VCaP (cell line): ENCODE measurements around the gene ZNF776.

Experiments
- H3K27ac ChIP-seq: fragments of 450-650 bp; 2 replicates; pipeline ENCODE4 v1.5.1; 2017
- TF ChIP-seq, protein P1 (sequence below): fragments of 450-650 bp; conservative IDR thresholded peaks from 2 replicates; pipeline ENCODE4 v1.5.1; 2017; ENCODE audit warnings: mild to moderate bottlenecking, moderate library complexity

The ZNF776 gene

DNA sequence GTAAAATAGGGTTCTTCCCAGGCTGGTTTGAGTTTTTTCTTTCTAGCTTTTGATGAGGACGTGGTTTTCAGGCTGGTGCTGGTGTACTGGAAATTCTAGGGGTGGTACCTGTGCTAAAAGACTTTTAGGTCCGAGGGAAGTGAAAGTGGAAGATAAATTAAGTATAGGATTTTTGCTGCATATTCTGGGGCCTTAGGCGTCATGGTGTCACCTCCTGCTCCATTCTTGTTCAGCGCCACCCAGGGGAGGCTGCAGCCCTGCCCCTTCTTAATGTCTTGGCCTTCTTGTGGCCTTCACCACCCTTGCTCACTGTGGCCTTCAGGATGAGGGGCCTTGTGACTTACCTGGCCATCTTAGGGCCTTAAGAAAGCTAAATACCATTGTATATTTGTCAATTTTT, 55.7 kb downstream of the ZNF776 start:
- H3K27ac ChIP-seq, result no peak overlapping the region
- TF ChIP-seq, protein P1, sequence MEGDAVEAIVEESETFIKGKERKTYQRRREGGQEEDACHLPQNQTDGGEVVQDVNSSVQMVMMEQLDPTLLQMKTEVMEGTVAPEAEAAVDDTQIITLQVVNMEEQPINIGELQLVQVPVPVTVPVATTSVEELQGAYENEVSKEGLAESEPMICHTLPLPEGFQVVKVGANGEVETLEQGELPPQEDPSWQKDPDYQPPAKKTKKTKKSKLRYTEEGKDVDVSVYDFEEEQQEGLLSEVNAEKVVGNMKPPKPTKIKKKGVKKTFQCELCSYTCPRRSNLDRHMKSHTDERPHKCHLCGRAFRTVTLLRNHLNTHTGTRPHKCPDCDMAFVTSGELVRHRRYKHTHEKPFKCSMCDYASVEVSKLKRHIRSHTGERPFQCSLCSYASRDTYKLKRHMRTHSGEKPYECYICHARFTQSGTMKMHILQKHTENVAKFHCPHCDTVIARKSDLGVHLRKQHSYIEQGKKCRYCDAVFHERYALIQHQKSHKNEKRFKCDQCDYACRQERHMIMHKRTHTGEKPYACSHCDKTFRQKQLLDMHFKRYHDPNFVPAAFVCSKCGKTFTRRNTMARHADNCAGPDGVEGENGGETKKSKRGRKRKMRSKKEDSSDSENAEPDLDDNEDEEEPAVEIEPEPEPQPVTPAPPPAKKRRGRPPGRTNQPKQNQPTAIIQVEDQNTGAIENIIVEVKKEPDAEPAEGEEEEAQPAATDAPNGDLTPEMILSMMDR, result no peak

DNA sequence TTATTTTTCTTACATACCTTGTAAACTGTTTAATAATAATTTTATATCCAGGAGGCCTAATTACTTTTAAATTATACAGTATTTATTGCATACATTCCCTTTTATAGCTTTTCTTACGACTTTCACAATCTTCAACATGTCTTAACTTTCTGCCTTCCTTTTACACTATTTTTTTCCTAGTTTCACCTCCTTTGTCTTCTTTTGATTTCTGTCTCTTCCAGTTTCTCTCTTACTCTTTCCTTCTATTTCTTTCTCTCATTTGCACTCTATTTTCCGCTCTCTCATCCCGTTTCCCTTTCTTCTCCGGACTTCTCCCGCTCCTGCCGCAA, 56.6 kb downstream of the ZNF776 start:
- H3K27ac ChIP-seq, result peak overlapping the region; percentile 92

DNA sequence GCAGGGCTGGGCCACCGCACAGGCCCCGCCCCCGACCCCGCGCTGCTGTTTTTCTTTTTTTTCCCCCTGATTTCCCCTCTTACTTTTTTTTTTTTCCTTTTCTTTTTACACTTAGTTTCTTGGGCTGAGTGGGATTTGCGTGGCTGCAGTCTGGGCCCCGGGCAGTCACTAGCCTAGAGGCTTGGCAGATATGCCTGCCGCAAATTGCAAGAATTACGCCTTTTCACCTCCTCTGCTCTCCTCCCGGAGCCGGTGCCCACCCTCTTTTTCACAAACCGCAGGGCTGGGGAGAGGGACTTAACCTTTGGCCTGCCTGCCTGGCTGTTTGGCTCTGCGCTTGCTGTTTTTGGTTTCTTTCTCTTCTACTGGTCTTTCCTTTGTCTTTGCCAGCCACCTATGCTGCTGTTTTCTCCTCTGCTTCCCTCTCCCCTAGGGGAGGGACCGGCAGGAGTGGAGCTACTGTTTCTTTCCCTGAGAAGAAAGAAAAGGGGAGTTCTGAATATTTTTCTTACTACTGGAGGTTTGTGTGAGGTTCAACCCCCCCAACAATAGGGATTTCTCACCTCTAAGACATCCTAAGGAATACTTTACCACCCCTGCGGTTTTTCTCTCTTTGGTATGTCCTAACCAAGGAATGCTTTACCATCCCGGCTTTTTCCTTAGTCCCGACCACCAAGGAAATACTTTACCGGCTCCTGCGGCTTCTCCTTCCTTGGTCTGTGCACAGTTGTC, 57.1 kb downstream of the ZNF776 start:
- peak overlapping the region; percentile 92 for H3K27ac ChIP-seq
- TF ChIP-seq, protein P1, result no peak

More for the DNA sequence above, 56.6 kb downstream of the ZNF776 start:
- TF ChIP-seq, protein P1, result no peak

DNA sequence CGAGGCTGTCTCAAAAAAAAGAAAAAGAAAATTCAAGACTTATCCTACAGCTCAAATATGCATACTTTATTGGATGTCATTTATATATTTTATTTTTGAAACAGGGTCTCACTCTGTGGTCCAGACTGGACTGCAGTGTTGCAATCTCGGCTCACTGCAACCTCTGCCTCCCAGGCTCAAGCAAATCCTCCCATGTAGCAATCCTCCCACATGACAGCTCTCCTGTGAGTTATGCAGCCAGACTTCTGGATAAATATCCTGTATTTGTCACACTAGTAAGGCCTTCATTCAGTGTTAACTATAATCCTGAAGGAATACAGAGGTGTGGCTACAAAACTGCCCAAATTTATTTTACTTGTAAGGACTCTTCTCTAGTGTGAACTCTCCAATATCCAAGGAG, 60.9 kb downstream of the ZNF776 start:
- H3K27ac ChIP-seq, result peak overlapping the region; percentile 92
- TF ChIP-seq, protein P1, result no peak
